ENCODE measurements around the gene ZNF343.

DNA sequence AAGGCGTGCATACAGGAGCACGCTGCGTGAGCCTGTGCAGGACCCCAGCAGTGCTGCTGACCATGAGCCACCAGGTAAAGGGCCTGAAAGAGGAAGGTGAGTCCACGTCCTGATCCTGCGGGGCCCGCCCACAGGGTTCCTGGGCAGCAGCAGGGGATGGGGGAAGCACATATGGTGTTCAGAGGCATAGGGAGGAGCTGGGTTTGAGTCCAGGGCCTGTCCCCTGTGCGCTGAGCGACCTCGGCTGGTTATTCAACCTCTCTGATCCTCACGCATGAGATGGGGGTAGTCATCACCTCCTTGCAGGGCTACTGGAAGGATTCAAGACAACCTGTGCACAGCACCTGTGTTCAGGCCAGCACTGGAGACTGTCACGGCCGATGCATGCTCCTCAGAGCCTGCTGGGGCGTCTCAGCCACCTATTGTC, 27.9 kb upstream of the ZNF343 start, which contains the start of gene TMC2:
- TF ChIP-seq, protein P1, sequence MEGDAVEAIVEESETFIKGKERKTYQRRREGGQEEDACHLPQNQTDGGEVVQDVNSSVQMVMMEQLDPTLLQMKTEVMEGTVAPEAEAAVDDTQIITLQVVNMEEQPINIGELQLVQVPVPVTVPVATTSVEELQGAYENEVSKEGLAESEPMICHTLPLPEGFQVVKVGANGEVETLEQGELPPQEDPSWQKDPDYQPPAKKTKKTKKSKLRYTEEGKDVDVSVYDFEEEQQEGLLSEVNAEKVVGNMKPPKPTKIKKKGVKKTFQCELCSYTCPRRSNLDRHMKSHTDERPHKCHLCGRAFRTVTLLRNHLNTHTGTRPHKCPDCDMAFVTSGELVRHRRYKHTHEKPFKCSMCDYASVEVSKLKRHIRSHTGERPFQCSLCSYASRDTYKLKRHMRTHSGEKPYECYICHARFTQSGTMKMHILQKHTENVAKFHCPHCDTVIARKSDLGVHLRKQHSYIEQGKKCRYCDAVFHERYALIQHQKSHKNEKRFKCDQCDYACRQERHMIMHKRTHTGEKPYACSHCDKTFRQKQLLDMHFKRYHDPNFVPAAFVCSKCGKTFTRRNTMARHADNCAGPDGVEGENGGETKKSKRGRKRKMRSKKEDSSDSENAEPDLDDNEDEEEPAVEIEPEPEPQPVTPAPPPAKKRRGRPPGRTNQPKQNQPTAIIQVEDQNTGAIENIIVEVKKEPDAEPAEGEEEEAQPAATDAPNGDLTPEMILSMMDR (IDR thresholded peaks at IDR 0.05; ENCODE audit: poor library complexity) = no peak
- TF ChIP-seq EZH2 (IDR thresholded peaks at IDR 0.05; ENCODE audit: borderline replicate concordance) (no peak), EZH2phosphoT487 (IDR thresholded peaks at IDR 0.05; ENCODE audit: low read depth, severe bottlenecking, unreplicated experiment) (no peak)

Data from hepatocyte (in vitro differentiated cells).